ENCODE data around the gene MTCL1.
"Not testable (repeated sequence)": the region's sequence is repeated elsewhere in the genome, so short reads cannot be mapped to it uniquely, and the experiment has no call there.

The MTCL1 gene

DNA sequence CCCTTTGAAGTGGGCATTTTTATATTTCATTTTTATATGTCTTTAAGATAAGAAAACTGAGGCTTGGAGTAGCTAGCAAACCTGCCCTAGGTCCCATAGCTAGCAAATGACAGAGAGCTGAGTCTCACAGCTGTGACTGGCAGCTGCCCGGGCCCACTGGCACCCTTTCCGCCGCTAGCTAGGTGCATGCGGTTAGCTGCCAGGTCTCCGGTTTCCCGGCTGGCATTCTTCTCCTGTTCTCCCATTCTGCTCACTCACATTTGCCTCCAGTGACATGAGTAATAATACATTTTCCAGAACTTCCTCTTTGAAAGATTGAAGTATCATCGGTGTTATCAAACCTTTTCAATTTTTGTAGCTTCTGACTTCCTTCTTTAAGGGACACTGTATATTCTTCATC, 38.7 kb downstream of the MTCL1 start:
- no peak for DNase-seq (ENCODE audit: low read depth in 2 of 2)

DNA sequence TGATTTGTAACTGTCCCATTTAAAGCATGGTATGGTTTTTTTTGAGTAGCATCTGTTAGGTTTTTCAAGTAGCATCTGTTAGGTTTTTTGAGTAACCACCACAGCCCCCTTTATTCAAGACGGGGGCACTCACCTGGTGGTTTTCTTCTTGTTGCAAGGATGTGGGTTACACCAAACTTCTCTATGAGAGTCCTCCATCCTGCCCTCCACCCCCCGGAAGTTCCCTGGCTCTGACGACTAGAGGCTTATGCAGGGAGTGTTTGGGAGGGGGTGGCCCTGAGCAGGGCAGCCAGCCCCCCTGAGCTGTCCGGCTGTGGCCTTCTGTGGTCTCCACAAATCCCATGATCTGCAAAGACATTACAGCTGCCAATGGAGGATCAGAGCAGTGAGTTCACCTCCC, 39.3 kb downstream of the MTCL1 start:
- DNase-seq (ENCODE audit: low read depth in 2 of 2): no peak

DNA sequence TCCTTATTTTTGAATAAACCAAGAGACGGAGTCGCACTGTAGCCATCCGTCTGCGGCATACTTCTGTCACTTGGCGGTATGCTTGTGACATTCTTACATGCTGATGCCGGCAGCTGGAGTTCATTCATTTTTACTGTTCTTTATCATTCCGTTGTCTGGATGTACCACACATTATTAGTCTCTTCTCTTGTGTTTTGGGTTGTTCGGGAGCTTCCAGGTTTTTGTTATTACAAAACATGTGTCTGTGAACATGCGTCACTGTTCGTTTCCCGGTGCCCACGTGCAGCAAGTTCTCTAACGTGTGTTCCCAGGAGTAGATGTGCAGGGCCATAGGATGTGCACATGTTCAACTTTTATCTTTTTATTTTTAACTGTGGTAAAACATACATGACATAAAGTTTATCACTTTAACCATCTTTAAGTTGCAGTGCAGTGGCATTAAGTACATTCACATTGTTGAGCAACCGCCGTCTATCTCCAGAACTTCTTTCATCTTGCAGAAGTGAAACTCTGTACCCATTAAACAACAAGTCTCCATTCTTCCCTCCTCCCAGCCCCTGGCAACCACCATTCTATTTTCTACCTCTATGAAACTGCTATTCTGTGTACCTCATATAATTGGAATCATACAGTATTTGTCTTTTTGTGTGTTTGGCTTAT, 40.1 kb downstream of the MTCL1 start:
- DNase-seq (ENCODE audit: low read depth in 2 of 2): peak; percentile 74 to 78

DNA sequence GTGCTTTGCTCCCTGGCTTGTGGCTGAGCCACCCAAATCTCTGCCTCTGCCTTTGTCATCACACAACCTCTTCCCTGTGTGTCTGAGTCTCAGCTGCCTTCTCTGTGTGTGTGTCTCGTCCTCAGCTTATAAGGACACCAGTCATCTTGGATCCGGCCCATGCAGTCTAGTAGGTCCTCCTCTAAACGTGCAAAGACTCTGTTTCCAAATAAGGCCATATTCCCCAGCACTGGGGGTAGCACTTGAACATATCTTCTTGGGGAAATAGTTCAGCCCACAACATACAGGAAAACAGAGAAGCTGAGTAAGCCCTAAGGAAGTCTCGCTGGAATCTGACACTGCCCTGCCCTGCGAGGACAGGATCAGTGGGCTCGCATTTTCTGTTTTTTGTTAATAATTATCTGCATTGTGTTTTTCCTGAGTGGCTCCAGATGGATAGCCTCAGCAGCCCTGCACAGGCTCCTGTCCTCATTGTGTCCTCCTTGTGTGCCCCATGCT, 42.1 kb downstream of the MTCL1 start:
- DNase-seq (ENCODE audit: low read depth in 2 of 2): peak; percentile 98

DNA sequence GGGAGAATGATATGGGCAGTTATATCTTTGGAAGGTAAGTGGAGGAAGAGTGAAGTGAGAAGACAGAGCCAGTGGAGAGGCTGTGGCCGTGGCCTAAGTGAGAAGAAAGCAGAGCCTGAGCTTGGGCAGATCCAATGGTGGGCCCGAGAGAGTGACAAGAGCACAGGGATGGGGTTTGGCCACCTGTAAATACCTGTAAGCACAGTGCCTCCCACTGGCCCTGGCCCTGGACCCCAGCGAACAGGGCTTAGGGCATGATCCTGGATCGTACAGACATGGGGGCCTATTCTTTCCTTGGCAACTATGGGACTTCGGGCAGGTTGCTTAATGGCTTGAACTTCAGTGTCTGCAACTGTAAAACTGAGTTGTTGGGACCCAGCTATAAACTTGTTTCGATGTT, 44.1 kb downstream of the MTCL1 start:
- DNase-seq (ENCODE audit: low read depth in 2 of 2): no peak

DNA sequence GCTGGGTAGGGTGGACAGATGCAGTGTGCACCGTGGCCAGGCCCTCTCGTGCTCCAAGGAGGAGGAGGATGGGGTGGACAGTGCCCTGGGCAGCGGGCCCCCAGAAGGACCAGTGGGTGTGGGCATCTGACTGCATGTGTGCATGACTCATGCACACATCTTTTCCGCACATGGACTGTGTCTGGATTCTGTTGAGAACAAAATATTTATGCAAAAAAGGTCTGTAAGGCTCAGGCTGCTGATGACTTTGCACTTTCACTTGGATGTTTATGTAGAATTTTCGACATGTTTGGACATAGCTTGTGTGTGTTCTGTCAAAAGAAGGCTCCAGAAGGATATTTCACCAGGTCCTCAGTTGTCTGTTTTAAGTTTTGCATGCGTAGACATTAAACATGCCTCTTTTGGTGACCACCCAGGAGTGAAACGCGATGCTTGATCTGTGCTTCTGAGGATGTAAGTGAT, 45.6 kb downstream of the MTCL1 start:
- DNase-seq (ENCODE audit: low read depth in 2 of 2): peak; percentile 80 to 81

DNA sequence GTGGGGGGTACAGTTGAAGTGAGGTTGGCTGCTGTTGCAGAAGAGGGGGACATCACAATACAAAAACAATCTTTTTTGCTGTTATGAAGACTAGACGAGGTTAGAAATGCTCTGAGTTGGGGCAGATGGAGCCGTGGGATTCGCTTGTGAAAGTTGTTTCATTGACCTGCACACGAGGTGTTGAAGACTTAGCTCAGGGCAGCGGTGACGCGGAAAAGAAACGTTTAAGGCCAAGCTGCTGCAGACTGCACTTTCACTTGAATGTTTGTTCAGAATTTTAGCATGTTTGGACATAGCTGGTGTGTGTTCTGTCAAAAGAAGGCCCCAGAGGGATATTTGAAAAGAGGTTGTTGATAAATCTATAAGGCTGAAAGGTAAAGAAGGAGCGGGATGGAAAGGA, 46.3 kb downstream of the MTCL1 start:
- DNase-seq (ENCODE audit: low read depth in 2 of 2): no peak

DNA sequence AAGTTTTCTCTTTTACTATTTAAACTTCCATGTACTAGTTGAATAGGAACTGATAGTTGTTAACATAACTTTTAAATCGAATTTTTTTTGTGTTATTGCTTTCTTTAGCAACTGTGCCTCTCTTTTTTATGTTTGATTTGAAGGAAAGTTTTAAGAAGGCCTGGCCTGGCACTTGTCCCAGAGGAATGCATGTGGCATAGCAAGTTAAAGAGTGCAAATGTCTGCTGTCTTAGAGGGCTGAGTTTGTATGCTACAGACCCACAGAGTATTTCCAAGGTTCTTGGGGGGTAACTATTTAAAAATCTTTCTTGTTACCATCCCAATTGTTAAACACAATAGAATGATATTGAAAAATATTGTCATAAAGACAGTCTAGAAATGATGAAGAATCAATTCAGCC, 47.0 kb downstream of the MTCL1 start:
- DNase-seq (ENCODE audit: low read depth in 2 of 2): no peak

DNA sequence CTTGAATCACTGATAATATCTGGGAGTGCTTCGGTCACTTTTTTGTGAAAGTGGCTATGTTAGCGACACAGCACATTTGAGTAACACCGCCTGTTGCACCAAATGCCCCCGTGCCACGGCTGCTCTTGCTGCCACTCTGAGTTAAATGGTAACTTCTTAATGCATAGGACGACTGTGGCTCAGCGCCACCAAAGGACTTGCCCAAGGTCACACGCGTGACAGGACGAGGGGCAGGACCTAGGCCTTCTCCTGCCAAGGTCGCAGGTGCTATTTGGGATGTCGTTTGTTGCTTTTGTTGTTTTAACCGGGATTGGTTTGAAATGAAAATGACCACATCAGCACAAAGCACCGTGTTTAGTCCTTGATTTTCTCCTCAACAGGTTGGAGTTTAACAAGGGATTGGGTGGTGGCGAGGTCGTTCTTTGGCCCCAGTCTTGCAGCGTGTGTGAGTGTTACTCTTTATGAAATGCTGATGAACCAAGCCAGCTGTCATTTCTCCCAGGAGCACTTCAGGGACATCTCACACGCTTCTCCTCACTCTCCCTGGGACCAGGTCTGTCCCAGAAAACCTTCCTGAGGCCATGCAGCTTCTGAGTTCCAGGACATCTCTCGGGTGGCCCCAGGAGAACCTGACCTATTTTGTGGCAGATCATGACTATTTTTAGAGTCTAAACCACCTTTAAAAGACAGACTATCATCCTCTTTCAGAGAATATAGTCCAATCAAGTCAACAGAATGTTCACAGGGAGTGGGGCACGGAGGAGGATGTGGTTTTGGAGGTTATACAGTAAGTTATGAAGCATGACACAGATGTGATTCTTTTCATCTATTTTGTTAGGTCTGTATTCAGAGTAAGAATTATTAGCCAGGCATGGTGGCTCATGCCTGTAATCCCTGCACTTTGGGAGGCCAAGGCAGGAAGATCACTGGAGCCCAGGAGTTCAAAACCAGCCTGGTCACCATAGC, 49.9 kb downstream of the MTCL1 start:
- DNase-seq (ENCODE audit: low read depth in 2 of 2): peak; percentile 53 to 55

DNA sequence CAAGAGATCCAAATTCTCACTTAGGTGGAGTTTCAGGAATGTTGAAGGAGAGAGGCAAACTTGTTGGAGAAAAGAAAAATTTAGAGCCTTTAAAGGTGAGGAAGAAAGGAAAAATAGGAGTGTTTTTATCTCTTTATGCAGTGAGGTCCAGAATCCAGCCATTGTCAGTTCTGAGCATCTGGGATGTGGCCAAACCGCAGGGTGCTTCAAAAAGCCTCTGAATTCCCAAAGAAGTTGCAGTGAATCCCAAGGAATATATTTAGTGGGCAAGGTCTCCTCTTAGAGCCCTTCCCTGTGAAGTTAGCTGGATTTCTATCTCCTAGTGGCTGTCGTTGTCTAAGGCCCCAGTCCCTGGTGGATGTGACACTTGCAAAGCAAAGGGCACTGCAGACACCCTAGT, 51.2 kb downstream of the MTCL1 start:
- DNase-seq (ENCODE audit: low read depth in 2 of 2): no peak

DNA sequence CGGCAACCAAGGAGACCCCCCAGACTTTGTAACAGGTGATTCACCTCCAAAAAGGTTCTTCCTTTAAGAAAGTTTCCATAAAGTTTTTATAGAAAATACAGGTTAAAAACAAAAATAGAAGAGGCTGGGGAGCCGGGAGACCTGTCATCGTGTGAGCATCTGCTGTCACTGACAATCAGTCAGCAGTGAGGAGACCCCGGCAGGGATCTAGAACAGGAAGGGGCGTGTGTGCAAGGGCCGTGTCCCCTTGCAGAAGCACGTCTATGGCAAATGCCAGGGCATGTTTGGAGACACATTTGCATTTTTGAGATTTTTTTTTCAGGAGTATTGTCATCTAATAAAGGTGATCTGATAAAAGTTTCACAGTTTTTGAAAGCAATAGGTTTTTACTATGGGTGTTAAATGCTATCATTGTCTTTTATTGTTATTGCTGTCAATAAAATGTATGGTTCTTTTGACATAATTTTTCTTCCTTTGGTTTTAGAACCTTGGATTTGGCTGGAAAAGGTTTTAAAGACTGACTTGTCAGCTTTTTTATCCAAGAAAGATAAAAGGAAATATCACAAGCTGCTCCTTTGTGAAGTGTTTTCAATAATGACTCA, 52.1 kb downstream of the MTCL1 start:
- no peak for DNase-seq (ENCODE audit: low read depth in 2 of 2)

DNA sequence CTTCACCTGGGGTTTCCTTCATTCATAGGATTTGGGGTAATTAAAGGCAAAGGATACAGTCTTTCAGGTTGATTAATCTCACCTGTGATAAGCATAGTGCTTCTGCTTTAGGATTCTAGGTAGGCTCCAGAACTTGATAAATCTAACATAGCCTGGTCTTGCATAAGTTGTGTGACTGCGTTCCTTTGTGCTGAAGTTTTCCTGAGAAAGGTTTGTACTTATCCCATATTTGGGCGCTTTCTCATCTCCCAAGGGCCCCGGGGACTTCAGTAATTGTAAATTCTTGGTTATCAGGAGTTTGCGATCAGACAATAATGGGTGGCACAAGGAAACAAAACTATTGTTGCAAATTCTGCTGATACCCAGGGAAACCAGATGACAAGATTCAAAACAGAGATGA, 53.1 kb downstream of the MTCL1 start:
- DNase-seq (ENCODE audit: low read depth in 2 of 2): no peak

DNA sequence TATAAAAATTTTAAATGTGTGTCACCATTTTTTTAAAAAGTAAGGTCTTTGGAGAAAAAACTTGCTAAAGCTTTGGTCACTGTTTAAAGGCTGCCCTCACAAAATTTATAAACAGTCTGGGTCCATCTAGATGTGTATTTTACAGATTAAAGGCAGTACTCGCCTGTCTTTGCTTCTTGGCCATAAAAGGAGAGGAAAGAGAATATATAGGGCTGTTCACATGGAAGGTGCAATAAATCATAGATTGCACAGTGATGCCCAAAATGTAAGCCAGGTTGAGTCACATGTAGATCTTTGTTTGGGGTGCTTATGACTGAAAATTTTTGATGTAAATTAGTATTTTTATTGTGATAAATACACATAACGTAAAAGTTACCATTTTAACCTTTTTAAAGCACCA, 55.6 kb downstream of the MTCL1 start:
- DNase-seq (ENCODE audit: low read depth in 2 of 2): no peak

DNA sequence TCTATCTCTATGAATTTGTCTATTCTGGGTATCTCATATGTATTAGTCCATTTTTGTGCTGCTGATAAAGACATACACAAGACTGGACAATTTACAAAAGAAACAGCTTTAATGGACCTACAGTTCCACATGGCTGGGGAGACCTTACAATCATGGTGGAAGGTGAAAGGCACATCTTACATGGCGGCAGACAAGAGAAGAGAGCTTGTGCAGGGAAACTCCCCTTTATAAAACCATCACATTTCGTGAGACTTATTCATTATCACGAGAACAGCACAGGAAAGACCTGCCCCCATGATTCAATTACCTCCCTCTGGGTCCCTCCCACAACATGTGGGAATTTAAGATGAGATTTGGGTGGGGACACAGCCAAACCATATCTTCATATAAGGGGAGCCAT, 56.2 kb downstream of the MTCL1 start:
- not testable (repeated sequence) for DNase-seq (ENCODE audit: low read depth in 2 of 2)

DNA sequence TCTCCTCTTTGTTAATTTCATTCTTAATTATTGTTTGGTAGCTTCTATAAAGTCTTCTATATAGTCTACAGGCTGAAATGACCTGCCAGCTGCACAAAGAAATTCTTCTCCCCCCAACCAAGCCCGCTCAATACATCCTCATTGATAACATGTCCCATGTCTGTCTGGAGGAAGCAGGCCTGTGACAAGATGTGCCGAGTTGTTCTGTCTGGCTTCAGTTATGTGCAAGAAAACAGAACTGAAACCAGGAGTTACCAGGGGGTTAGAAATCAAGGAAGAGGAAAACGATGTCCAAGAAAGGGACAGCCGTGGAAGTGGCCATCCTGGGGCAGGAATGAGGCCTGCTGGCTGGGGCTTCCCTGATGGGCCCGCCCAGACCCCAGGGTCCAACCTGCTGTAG, 57.6 kb downstream of the MTCL1 start:
- DNase-seq (ENCODE audit: low read depth in 2 of 2): no peak

DNA sequence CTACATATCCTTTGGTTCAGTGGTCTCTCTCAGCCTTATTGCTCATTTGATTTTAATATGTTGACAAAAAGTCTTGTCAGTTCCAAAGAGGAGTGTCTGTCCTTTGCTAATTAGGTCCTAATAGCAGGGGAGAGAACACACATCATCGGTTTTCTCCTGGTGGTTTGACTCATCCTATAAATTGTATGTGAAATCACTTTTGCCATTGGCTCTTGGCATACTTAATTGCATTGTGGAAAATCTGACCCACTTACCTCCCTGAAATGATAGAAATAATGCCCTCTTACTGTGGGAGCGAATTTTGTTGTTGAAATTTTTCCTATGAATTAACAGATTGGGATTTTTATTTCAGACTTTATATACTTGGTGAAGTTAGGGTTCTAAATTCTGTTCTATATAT, 58.3 kb downstream of the MTCL1 start:
- DNase-seq (ENCODE audit: low read depth in 2 of 2): no peak

DNA sequence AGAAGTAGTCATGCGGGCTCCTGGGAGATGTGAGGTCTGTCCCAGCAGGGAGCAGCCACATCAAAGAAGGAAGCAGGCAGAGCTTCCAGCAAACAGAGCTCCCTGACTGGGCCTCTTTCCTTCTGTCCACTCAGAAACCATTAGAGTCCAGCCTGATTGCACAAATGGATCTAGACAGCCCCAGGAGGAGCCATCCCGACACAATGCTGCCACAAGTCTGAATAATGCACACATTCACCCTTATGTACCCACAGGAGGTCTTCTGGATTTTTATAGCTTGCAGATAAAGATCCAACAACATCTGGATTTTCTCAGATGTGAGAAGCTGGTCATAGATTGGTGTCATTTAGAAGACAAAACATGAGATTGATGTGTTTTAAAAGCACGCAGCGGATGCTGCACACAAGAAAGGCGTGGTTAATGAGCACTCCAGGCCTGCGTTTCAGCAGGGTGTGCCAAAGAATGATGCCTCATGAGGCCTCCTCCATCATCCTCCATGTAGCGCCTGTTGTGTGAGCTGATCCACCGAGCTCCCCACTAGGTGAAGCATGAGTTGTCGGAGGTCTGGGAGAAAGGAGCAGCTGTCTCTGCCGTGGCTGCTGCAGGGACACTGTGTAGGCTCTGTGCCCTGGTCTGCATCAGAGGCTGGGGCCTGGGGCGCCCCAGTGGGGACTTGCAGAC, 60.6 kb downstream of the MTCL1 start:
- peak; percentile 57 to 62 for DNase-seq (ENCODE audit: low read depth in 2 of 2)

DNA sequence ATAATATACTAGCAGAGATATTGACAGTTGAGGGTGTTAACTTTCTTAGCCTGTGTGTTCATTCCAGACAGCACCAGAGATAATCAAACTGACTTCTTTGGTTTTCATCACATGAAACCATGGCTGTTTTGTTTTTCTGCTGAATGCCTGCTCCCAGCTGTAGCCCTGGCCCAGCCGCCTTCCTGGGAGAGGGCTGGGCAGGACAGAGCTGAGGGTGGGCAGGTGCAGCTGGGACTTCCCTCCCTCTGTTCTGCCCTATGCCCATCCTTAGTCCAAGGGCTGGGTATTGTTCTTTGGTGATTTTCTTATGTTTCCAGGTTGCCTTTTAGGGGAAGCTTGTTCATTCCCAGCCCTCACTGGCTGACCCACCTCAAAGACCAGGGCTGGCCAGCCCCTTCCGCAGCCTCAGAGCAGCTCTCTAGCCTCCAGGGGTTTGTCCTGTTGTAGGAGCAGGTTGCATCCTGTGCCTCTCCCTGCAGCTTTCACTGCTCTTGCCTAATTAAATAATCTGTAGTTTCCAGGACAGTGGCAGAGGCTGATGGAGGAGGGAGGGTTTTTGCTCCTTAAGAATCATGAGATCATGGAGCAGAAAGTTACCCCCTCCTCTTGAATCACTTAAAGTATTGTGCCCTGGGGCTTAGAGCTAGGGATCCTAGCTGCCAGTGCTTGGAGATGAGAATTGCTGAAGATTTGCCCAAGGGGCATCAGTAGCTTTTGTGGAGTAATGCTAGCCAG, 61.4 kb downstream of the MTCL1 start:
- DNase-seq (ENCODE audit: low read depth in 2 of 2): no peak

DNA sequence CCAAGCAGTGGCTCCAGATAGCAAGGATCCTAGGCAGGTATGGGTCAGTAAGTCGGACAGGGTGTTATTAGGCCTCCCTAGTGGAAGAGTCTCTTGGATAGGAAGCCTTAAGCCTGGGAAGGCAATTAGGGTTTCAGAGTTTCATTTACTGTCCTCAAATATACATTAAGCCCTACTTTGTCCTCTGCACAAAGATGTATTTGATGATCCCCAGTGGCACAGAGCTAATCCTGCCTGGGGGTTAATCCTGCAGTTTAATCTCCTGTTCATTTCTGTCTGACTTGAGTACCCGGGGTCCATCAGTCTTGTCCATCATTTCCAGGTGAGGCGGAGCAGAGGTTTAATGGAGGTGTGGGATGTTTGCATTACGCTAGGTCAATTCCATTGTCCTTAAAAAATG, 62.0 kb downstream of the MTCL1 start:
- DNase-seq (ENCODE audit: low read depth in 2 of 2): no peak

DNA sequence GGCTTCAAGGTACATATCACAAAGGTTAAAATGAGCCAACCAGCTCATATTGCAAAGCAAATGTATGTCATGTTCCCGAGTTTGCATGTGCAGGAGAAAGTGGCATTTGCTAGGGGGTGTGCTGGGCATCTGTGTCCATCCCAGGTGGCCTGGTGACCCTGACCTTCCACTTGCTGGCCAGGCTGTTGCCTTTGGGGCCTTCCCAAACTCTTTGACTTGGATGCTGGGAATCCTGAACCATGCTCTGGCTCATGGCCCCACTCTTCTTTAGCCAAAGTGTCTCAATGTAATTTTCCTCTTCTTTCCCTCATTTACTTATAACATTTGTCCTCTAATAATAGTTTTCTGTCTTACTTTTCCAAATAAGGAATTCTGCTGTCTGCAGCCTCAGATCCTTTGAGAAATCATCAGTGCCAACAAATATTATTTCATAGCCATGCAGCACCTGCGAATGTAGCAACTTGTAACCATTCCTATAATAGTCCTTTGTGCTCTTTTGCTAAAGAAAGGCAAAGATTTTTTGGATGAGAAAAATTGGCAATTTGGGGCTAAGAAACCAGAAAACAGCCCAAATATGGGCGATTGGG, 64.2 kb downstream of the MTCL1 start:
- DNase-seq (ENCODE audit: low read depth in 2 of 2): no peak

DNA sequence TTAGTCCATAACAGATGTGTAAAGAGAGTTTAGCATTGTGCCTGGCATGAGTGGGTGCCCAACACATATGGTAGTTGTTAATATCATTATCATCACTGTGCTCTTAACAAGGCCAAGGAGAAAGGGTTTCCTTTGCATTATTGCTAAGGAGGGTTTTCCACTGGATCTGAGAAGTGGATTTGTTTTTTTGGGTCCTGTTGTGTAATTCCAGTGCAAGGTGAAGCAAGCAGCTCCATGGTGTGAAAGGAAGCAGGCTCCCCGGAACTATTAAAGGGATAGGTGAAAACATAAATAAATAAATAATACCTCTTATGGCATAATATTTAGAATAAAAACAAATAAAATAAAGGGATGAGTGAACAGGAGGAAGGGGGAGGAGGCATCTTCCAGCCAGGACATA, 65.3 kb downstream of the MTCL1 start:
- no peak for DNase-seq (ENCODE audit: low read depth in 2 of 2)
